Thyroid gland (tissue), 4 donors: ENCODE data around the gene INPP5D.

Source experiments
- CTCF ChIP-seq, 6 experiments: fragments of 200-600 bp in 3 of 6; fragments of 450-650 bp in 3 of 6; sonication (generic) in 3 of 6; IDR thresholded peaks; one replicate each; pipeline ENCODE4 v1.5.1; 2016 to 2019; ENCODE audit warnings: antibody characterized with exemption in 6 of 6, mild to moderate bottlenecking in 2 of 6, inconsistent platforms in 1 of 6, moderate library complexity in 1 of 6
- POLR2A ChIP-seq, 2 donors: fragments of 450-650 bp; IDR thresholded peaks; one replicate each; pipeline ENCODE4 v1.6.1; 2017; ENCODE audit warnings: antibody characterized with exemption in 2 of 2, mild to moderate bottlenecking in 2 of 2, moderate library complexity in 1 of 2

- TF ChIP-seq POLR2A (IDR thresholded peaks at IDR 0.05): no peak
- no peak for TF ChIP-seq CTCF (IDR thresholded peaks at IDR 0.05)
Measured at GRCh38 chr2:233122541-233122940, 62.4 kb downstream of the INPP5D start.
